ENCODE results near the gene EXOC6.

- TF ChIP-seq, protein P1, sequence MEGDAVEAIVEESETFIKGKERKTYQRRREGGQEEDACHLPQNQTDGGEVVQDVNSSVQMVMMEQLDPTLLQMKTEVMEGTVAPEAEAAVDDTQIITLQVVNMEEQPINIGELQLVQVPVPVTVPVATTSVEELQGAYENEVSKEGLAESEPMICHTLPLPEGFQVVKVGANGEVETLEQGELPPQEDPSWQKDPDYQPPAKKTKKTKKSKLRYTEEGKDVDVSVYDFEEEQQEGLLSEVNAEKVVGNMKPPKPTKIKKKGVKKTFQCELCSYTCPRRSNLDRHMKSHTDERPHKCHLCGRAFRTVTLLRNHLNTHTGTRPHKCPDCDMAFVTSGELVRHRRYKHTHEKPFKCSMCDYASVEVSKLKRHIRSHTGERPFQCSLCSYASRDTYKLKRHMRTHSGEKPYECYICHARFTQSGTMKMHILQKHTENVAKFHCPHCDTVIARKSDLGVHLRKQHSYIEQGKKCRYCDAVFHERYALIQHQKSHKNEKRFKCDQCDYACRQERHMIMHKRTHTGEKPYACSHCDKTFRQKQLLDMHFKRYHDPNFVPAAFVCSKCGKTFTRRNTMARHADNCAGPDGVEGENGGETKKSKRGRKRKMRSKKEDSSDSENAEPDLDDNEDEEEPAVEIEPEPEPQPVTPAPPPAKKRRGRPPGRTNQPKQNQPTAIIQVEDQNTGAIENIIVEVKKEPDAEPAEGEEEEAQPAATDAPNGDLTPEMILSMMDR (IDR thresholded peaks at IDR 0.05): peak; percentile 95
- TF ChIP-seq POLR2AphosphoS5 (IDR thresholded peaks at IDR 0.05; ENCODE audit: low read depth, low read length): no peak
- TF ChIP-seq SIN3A (IDR thresholded peaks at IDR 0.05; ENCODE audit: borderline replicate concordance, insufficient read depth, low read depth, low read length): no peak
- no peak for TF ChIP-seq REST (IDR thresholded peaks at IDR 0.05; ENCODE audit: insufficient read depth in 1 of 2, low read depth in 2 of 2, low read length in 1 of 2)
Measured at GRCh38 chr10:93080350-93081046, 232.2 kb downstream of the EXOC6 start.
